COLO829 (cell line): Measurements from ENCODE around the gene PRRG1.
"Not testable (repeated sequence)": the region's sequence is repeated elsewhere in the genome, so short reads cannot be mapped to it uniquely, and the experiment has no call there.

Source experiments
- DNase-seq: peaks from one replicate; pipeline ENCODE4 v3.0.0; 2012; ENCODE audit warnings: low spot score

The PRRG1 gene

GRCh38 chrX:37378830-37379229 lies 29.7 kb downstream of the PRRG1 start:
- no peak for DNase-seq

DNA sequence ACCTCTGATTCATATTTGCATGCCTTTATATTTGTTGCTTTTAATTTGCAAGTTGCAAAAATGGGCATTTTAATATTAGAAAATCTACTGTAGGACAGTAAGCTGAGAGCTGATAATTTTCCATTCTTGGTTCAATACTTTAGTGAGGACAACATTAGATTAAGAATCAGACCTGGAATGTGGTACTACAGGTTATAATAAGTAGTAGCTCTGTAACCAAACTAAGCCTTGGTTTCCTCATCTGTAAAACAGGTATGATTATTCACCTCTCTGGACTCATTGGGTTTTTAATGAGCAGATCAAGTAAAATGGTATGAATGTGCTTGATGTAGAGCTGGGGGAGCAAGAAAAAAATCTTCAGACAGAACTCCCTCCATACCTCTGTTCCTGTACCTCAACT lies 31.1 kb downstream of the PRRG1 start:
- DNase-seq: no peak

DNA sequence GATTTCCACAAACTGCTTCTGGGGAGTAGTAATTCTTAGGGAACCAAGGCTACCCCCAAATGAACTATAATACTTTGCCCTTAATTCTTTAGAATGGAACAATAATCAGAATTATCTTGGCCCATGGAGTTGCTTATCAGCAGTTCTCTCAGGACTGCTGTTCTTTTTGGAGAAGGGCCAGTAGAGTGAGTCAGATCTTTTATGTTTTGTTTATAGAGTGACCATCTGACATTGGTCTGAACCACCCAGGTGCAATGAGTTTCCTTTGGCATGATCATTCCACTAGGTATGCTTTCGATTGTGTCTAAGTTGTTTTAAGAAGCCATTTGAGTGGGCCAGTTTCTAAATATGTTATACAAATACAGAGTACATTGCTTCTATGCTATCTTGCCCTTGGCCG lies 31.8 kb downstream of the PRRG1 start:
- DNase-seq: peak; percentile 16

DNA sequence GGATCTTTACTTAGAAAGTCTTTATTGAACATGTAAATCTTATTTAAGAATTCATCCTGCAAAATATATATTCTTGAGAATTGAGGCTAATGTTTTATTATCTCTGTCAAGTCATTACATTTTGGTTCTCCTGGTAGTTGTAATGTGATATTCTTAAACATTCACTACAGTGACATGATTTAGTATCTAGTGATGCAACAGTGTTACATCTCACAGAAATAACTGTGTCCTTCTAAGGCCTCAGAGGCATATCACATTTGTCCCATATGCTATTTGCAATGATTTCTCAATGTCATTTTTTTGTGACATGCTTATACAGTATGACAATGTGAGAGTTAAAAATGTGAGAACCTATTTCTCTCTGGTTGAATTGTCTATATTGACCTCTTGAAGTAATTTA lies 34.1 kb downstream of the PRRG1 start:
- DNase-seq: no peak

DNA sequence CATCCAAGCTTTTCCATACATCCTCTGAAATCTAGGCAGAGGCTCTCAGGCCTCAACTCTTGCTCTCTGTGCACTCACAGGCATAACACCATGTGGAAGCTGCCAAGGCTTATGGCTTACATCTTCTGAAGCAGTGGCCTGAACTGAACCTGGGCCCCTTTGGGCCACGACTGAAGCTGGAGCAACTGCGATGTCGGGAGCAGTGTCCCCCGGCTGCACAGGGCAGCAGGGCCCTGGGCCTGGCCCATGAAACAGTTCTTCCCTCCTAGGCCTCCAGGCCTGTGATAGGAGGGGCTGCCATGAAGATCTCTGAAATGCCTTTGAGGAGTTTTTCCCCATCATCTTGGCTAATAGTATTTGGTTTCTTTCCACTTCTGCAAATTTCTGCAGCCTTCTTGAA lies 39.2 kb downstream of the PRRG1 start:
- no peak for DNase-seq

DNA sequence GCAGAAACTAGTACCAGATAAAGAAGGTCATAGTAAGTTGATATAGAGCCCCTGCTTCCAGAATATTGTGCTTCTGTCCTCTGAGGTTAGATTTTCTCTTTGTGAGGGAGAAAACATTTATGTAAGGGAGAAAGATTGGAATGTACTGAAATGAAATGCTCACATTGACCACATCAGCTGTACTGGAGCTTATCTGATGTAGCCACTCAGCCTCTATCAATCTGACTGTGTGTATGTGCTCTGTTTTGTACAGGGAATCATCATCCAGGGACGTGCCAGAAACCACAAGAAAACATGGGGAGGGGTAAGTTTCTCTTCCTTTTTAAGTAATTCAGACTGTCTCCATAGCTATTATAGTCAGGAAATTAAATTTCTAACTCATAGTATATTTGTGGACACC lies 56.8 kb downstream of the PRRG1 start:
- DNase-seq: no peak

- no peak for DNase-seq
Measured at GRCh38 chrX:37407736-37408135, 58.6 kb downstream of the PRRG1 start.

- no peak for DNase-seq
Measured at GRCh38 chrX:37409278-37409677, 60.1 kb downstream of the PRRG1 start.

GRCh38 chrX:37420185-37420584 lies 71.0 kb downstream of the PRRG1 start:
- DNase-seq: no peak

GRCh38 chrX:37420756-37421155 lies 71.6 kb downstream of the PRRG1 start:
- DNase-seq: no peak

DNA sequence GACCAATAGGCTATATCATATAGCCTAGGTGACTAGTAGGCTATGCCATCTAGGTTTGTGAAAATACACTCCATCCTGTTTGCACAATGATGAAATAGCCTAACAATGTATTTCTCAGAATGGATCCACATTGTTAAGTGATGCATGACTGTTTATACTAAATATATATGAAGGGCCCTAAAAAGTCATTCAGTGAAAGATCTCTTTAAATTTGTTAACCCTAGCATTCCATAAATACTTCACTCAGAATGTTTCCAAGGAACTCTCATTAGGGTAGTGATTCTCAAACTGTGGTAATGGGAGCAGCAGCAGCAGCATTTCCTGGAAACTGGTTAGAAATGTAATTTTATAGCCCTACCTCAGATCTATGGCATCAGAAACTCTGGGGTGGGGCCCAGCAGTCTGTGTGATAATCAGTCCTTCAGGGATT lies 74.9 kb downstream of the PRRG1 start:
- DNase-seq: no peak

DNA sequence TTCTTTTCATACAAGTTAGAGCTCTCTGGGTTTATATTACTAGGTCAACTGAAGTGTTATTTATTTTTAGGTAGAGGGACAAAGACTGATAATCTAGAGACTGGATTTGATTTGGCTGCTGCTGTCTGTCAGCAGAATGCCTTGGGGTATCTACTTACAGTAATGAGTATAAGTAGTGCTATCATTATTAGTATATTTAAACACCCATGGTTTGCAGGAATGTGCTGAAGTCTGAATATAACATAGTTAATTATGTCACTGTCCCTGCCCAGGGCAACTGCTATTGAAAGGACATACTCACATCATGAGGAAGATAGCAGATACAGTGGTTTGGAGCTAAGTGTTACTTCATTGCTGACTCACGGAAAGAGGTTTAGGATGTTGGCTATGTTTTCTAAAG lies 76.2 kb downstream of the PRRG1 start:
- DNase-seq: no peak

- DNase-seq: not testable (repeated sequence)
Measured at GRCh38 chrX:37428962-37429361, 79.8 kb downstream of the PRRG1 start.

DNA sequence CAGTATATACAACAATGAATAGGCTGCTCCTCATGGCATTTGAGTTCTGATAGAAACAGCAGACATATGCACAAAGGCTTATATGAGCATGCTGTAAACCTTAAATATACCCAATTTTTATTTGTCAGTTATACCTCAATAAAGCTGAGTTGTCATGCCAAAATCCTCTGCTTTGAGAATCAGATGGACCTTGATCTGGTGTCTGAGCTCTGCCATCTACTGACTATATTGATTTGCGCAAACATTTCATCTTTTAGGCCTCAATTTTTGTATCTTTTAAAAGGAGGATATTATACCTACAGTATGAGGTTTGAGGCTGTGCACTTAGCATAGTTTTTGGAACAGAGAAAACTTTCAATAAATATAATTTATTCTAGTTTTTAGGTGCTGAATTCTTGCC lies 85.2 kb downstream of the PRRG1 start:
- no peak for DNase-seq

DNA sequence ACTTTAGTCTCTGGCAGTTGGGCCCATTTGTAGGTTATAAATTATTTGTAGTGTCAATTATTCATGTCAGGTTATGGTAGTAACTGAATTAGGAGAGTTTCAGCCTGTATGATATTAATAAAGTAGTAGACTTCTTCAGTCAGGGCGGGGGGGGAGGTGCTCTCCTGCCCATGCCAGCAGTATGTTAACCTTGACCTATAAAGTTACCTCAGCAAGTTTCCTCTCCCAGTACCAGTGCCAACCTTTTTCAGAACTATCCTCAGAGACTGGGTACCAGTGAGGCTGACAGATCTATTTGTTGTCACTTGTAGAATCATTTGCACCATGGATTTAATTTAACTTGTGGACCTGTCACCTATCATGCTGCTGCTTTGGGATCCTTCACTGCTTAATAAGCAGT lies 88.0 kb downstream of the PRRG1 start:
- DNase-seq: no peak

DNA sequence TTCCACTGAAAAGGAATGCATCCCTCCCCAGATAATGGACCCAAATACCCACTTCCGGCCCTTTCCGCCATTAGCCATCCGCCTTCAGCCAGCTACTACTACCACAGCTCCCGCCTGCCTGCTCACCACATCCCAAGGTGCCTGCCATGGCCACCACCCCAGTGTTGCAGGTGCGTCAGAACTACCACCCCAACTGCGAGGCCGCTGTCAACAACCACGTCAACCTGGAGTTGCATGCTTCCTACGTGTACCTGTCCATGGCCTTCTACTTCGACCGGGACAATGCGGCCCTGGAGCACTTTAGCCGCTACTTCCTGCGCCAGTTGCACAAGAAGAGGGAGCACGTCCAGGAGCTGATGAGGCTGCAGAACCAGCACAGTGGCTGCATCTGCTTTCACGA lies 92.2 kb downstream of the PRRG1 start:
- DNase-seq: no peak

DNA sequence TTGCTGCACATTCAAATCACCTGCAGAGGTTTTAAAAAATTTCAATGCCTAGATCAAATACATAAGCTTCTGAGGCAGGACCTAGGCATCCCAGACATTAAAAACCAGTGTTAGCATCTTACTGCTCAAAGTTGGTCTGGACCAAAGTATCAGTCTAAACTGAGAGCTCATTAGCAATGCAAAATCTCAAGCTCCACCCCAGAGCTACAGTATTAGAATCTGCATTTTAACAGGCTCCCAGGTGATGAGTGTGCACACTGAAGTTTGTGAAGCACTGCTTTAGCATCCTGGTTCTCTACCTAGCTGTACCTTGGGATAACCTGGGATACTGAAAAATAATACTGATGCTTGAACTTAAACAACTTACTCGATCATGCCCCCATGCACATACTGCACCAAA lies 96.0 kb downstream of the PRRG1 start:
- no peak for DNase-seq

DNA sequence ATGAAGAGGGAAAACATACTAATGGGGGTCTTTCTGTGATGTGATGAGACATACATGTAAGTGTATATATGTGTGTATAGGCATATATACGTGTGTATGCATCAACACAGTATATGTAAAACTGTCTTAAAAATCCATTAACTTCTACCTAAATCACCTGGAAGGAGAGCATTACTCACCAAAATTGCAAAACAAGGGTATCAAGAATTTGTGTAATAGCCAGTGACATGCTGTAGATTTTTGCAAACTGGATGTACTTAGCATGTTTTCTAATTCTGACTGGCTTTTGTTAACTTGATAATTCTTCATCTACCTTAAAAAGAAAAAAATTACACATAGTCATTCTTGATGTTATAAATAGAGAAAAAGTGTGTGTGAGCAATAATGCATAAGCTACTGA lies 104.7 kb downstream of the PRRG1 start:
- DNase-seq: no peak

- no peak for DNase-seq
Measured at GRCh38 chrX:37454537-37455285, 105.5 kb downstream of the PRRG1 start.

- no peak for DNase-seq
Measured at GRCh38 chrX:37455381-37455780, 106.2 kb downstream of the PRRG1 start.

DNA sequence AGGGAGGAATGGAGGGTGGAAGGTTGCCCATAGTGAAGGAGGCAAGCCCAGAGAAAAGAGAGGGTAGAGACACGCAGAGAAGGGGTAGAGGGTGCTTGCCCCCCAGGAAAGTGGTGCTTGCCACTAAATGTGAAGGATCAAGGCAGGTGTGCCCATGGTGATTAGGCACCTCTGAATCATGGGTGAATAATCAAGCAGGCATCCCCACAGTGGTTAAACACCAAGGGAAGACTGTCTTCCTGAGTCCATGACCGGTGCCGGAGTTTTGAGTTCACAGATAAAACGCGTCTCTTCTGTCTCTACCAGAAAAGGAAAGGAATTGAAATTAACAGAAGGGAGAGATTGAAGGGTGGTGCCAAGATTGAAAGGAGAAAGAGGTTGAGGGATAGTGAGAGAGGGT lies 111.1 kb downstream of the PRRG1 start:
- not testable (repeated sequence) for DNase-seq

DNA sequence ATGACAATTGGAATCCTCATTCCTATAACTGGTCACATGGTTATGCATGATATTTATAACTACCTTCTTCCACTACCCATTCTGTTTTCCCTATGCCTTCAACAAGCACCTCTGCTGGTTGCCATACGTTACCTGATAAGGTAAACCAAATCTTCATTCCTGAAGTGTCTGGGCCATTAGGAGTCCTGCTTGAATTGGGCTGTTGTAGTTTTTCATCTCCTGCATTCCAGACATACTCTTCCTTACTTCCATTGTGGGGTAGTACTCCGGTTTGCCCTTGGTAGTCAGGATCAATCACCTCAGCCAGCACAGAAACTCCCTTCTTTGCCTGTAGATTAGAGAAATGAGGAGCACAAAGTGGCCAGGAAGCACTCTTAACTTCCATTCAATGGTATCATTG lies 113.2 kb downstream of the PRRG1 start:
- DNase-seq: no peak

DNA sequence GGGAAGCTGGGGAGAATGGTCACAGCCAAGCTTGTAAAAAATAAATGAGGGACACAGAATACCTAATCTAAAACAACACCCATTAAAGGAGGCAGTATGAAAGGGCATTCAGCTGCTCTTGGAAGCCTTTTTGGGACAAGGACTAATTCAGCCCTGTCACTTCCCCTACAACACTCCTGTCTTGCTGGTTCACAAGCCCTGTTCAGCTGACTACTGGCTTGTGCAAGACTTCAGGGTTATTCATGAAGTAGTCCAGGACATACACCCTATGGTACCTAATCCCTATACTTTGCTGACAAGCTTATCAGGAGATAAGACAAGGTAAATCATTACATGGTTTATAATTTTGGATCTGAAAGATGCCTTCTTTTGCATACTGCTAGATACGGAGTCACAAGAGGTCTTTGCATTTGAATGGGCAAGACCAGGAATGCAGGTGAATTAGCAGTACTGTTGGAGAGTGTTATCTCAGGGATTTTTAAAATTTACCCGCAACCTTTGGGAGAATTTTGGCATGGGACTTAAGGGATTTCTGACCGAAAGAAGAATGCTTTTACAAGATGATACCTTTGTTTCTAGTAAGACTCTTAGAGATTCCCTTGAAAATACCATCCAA lies 119.1 kb downstream of the PRRG1 start:
- DNase-seq: no peak

GRCh38 chrX:37470711-37471110 lies 121.5 kb downstream of the PRRG1 start:
- DNase-seq: no peak
